Subcutaneous adipose tissue (tissue), 4 donors: ENCODE measurements around the gene STAC3. TPM values are rescaled to one million over a fixed set of nuclear protein-coding genes. Genes with fewer than 3 reads are reported as not detected.

Source experiments
- total RNA-seq, 4 donors: library from RNA; depleted of rRNA; stranded (reverse); fragments of >200 nt; gene quantifications; one replicate each; pipeline ENCODE4 v1.1.0, GENCODE V29; 2016
- TF ChIP-seq, protein P1 (sequence below): fragments of 450-650 bp; IDR thresholded peaks from one replicate; pipeline ENCODE4 v1.5.1; 2016; ENCODE audit warnings: low read depth, mild to moderate bottlenecking, control low read depth, antibody characterized with exemption, moderate library complexity

STAC3 gene
- total RNA-seq, 4 donors from 2014 or later: 2.2 to 7.8 (median 3.7) TPM

GRCh38 chr12:57213058-57213715 lies 37.8 kb downstream of the STAC3 start:
- TF ChIP-seq, protein P1, sequence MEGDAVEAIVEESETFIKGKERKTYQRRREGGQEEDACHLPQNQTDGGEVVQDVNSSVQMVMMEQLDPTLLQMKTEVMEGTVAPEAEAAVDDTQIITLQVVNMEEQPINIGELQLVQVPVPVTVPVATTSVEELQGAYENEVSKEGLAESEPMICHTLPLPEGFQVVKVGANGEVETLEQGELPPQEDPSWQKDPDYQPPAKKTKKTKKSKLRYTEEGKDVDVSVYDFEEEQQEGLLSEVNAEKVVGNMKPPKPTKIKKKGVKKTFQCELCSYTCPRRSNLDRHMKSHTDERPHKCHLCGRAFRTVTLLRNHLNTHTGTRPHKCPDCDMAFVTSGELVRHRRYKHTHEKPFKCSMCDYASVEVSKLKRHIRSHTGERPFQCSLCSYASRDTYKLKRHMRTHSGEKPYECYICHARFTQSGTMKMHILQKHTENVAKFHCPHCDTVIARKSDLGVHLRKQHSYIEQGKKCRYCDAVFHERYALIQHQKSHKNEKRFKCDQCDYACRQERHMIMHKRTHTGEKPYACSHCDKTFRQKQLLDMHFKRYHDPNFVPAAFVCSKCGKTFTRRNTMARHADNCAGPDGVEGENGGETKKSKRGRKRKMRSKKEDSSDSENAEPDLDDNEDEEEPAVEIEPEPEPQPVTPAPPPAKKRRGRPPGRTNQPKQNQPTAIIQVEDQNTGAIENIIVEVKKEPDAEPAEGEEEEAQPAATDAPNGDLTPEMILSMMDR: no peak

DNA sequence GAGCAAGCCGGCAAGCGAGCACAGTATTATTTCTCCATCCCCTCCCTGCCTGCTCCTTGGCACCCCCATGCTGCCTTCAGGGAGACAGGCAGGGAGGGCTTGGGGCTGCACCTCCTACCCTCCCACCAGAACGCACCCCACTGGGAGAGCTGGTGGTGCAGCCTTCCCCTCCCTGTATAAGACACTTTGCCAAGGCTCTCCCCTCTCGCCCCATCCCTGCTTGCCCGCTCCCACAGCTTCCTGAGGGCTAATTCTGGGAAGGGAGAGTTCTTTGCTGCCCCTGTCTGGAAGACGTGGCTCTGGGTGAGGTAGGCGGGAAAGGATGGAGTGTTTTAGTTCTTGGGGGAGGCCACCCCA lies 38.3 kb downstream of the STAC3 start:
- TF ChIP-seq, protein P1: no peak

DNA sequence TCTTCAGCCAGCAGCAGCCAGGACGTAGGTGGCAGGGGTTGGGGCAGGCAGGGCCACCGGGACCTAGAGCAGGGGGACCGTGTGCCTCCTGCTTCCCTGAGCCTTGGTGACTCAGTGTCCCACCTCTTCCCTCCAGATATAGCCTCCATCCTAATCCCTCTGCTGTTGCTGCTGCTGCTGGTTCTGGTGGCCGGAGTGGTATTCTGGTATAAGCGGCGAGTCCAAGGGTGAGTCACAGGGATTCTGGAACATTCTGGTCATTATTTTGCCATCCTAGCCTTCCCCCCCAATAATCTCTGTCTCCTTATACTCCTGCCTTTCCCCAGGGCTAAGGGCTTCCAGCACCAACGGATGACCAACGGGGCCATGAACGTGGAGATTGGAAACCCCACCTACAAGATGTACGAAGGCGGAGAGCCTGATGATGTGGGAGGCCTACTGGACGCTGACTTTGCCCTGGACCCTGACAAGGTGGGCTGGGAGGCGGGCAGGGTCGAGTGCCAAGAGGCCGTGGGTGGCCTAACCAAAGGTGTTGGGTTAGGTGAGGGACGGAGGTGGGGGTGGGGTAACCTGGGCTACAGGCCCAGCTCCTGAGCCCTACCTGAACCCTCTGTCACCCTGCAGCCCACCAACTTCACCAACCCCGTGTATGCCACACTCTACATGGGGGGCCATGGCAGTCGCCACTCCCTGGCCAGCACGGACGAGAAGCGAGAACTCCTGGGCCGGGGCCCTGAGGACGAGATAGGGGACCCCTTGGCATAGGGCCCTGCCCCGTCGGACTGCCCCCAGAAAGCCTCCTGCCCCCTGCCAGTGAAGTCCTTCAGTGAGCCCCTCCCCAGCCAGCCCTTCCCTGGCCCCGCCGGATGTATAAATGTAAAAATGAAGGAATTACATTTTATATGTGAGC lies 38.9 kb downstream of the STAC3 start:
- TF ChIP-seq, protein P1: no peak

- TF ChIP-seq, protein P1: no peak
These were observed 39.9 kb downstream of the STAC3 start for GRCh38 chr12:57210926-57211692.

GRCh38 chr12:57210461-57210860 lies 40.5 kb downstream of the STAC3 start:
- TF ChIP-seq, protein P1: no peak

DNA sequence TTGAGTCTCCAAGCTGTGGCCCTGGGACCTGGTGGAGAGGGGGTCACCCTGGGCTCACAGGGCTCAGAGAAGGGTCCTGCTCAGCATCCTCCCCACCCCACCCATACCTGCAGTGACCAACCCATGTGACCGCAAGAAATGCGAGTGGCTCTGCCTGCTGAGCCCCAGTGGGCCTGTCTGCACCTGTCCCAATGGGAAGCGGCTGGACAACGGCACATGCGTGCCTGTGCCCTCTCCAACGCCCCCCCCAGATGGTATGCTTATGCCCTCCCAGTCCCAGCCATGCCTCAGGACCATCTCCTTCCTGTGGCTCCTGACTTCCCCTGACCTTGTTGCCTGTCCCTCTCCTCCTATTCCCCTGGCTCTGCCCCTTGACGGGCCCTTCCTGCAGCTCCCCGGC lies 41.1 kb downstream of the STAC3 start:
- TF ChIP-seq, protein P1: no peak
